Renal cortical epithelial cell (primary cell): ENCODE data around the gene ZNF837. TPM values are rescaled to one million over a fixed set of nuclear protein-coding genes. Genes with fewer than 3 reads are reported as not detected.

Source experiments
- DNase-seq: peaks from one replicate; pipeline ENCODE4 v3.0.0-alpha.2; 2011; ENCODE audit warnings: low read depth
- total RNA-seq: library from RNA; depleted of rRNA; stranded (reverse); fragments of >200 nt; gene quantifications from 2 replicates; pipeline ENCODE4 v1.2.3, GENCODE V29; 2014

The ZNF837 gene
- total RNA-seq, 1 donor from 2014 or later = 5.9 TPM

DNA sequence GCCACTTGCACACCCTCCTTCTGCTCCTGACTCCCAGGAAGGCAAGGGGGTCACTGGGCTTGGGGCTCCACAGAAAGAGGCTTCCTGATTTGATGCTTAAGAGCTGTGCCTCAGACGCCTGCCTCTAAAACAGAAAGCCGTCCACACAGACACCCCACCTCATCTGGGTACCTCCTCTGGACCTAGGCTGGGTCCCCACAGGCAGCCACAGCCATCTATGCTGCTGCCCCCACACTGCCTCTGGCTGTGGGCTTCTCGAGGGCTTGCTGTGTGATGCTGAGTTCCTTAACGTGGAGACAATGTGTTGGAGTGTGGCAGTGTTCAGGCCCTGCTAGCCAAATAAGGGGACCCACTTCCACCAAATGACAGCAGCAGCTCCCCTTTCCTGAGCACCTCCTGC, 62.5 kb downstream of the ZNF837 start:
- no peak for DNase-seq

Other genes with a start within 250 kb of the ZNF837 start
- 13.0 and 21.8 TPM in 2 replicates for gene ZNF329, start 230.2 kb downstream of the ZNF837 start, total RNA-seq
- 15.9 and 22.6 TPM in 2 replicates for gene ZNF274, start 198.0 kb downstream of the ZNF837 start, total RNA-seq
- 53.8 and 73.3 TPM in 2 replicates for gene ZNF544, start 152.1 kb downstream of the ZNF837 start, total RNA-seq
- 4.2 and 10.9 TPM in 2 replicates for gene ZNF8, start 102.1 kb downstream of the ZNF837 start, total RNA-seq
- gene ERVK3-1, start 75.7 kb downstream of the ZNF837 start, total RNA-seq = 37.3 and 37.6 TPM in 2 replicates
- gene ZSCAN22, start 54.0 kb downstream of the ZNF837 start, total RNA-seq = 1.4 and 4.0 TPM in 2 replicates
- gene A1BG, start 27.5 kb downstream of the ZNF837 start, total RNA-seq = 6.2 TPM in 1 of 2 replicates, not detected in the other
- 0.17 and 5.5 TPM in 2 replicates for gene ZNF497, start 18.3 kb downstream of the ZNF837 start, total RNA-seq
- gene RPS5, start 6.2 kb upstream of the ZNF837 start, total RNA-seq = 847 and 2,009 TPM in 2 replicates
- gene RNF225, start 14.6 kb upstream of the ZNF837 start, total RNA-seq = not detected in 2 replicates
- gene ZNF584, start 27.6 kb upstream of the ZNF837 start, total RNA-seq = 13.4 and 28.8 TPM in 2 replicates
- gene ZNF132, start 59.1 kb upstream of the ZNF837 start, total RNA-seq = 3.1 and 7.6 TPM in 2 replicates
- gene ZNF324B, start 70.6 kb upstream of the ZNF837 start, total RNA-seq = 3.8 and 10.2 TPM in 2 replicates
- gene ZNF324, start 86.0 kb upstream of the ZNF837 start, total RNA-seq = 11.6 and 16.7 TPM in 2 replicates
- 5.4 and 11.1 TPM in 2 replicates for gene ZNF446, start 95.3 kb upstream of the ZNF837 start, total RNA-seq
- 3.5 and 7.6 TPM in 2 replicates for gene SLC27A5, start 131.0 kb upstream of the ZNF837 start, total RNA-seq
- gene ZBTB45, start 138.8 kb upstream of the ZNF837 start, total RNA-seq = 3.1 and 10.2 TPM in 2 replicates
- 177 and 276 TPM in 2 replicates for gene TRIM28, start 163.0 kb upstream of the ZNF837 start, total RNA-seq
- gene CHMP2A, start 174.1 kb upstream of the ZNF837 start, total RNA-seq = 124 and 127 TPM in 2 replicates
- 39.4 and 55.4 TPM in 2 replicates for gene UBE2M, start 177.6 kb upstream of the ZNF837 start, total RNA-seq
- gene MZF1, start 192.3 kb upstream of the ZNF837 start, total RNA-seq = 11.6 and 30.6 TPM in 2 replicates